ENCODE results near the gene ADK. TPM values are rescaled to one million over a fixed set of nuclear protein-coding genes. Genes with fewer than 3 reads are reported as not detected.

The ADK gene
- polyA plus RNA-seq, 1 donor (not counting 4 experiments of a cell fraction or from before 2014, with no cell fraction given), result 139 TPM

DNA sequence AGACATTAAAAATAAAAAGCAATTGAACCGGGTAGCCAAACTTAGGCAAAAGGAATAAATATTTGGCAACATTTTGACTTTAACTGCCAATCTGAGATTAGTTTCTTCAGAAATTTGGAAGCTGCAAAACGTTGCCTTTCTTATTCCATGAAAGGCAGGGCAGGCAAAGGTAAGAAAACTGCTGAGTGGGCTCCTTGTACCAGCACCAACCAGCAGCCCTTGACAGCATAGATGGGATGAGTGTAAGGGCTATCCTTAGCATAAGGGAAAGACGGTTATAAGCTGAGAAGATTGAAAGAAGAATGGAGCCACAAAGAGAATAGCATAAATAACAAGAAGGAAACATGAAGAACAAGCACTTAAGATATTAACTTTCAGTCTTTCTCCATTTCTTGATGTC, 29.0 kb upstream of the ADK start:
- H3K27ac ChIP-seq (ENCODE audit: control insufficient read depth, insufficient read depth, low read length), result no peak overlapping the region
- TF ChIP-seq, protein P1, sequence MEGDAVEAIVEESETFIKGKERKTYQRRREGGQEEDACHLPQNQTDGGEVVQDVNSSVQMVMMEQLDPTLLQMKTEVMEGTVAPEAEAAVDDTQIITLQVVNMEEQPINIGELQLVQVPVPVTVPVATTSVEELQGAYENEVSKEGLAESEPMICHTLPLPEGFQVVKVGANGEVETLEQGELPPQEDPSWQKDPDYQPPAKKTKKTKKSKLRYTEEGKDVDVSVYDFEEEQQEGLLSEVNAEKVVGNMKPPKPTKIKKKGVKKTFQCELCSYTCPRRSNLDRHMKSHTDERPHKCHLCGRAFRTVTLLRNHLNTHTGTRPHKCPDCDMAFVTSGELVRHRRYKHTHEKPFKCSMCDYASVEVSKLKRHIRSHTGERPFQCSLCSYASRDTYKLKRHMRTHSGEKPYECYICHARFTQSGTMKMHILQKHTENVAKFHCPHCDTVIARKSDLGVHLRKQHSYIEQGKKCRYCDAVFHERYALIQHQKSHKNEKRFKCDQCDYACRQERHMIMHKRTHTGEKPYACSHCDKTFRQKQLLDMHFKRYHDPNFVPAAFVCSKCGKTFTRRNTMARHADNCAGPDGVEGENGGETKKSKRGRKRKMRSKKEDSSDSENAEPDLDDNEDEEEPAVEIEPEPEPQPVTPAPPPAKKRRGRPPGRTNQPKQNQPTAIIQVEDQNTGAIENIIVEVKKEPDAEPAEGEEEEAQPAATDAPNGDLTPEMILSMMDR (optimal IDR thresholded peaks at IDR 0.05 in 1 of 3, IDR thresholded peaks at IDR 0.05 in 1 of 3, conservative IDR thresholded peaks at IDR 0.05 in 1 of 3; ENCODE audit: extremely low read depth in 1 of 3, insufficient read depth in 2 of 3, low read length in 3 of 3), result no peak
- TF ChIP-seq EZH2 (IDR thresholded peaks at IDR 0.05; ENCODE audit: low read length), result no peak
- dilution Hi-C loops (cut with MboI; ENCODE audit: extremely low pct_ligation_motif_present, low sequenced_read_pairs), result no loop called here
- no peaks in the 10 kb centered on the region for H3K79me2 ChIP-seq (ENCODE audit: control insufficient read depth, insufficient read depth, low read length)
- FAIRE-seq, result no peak
- no peaks in the 10 kb centered on the region for H3K9me3 ChIP-seq (ENCODE audit: control insufficient read depth, low read depth, low read length)
- no peak overlapping the region for H3K9ac ChIP-seq (ENCODE audit: control insufficient read depth, extremely low read depth, insufficient read depth, low read length)
- no peak for DNase-seq (ENCODE audit: low read depth, low spot score)
- no peak overlapping the region for H3K4me3 ChIP-seq (ENCODE audit: control insufficient read depth in 2 of 3, extremely low read depth in 1 of 3, insufficient read depth in 2 of 3, low read depth in 1 of 3, low read length in 3 of 3)
- no peak overlapping the region for H3K4me2 ChIP-seq (ENCODE audit: control insufficient read depth, extremely low read depth, insufficient read depth, low read depth, low read length)
- peaks cover 30 to 36% of the 10 kb centered on the region in 2 experiments for H3K36me3 ChIP-seq (ENCODE audit: control insufficient read depth in 2 of 2, extremely low read depth in 1 of 2, insufficient read depth in 2 of 2, low read length in 2 of 2)
- H2AFZ ChIP-seq (ENCODE audit: control insufficient read depth, low read length), result no peak overlapping the region
- no peaks in the 10 kb centered on the region for H3K27me3 ChIP-seq (ENCODE audit: control insufficient read depth, extremely low read depth, insufficient read depth, low read length)
- no peaks in the 10 kb centered on the region for H3K9me1 ChIP-seq (ENCODE audit: control insufficient read depth, extremely low read depth, insufficient read depth, low read length)
- peaks cover 12% of the 10 kb centered on the region for H3K4me1 ChIP-seq (ENCODE audit: control insufficient read depth, extremely low read depth, insufficient read depth, low read length)
- no peaks in the 10 kb centered on the region for H4K20me1 ChIP-seq (ENCODE audit: control insufficient read depth, extremely low read depth, insufficient read depth, low read length)

DNA sequence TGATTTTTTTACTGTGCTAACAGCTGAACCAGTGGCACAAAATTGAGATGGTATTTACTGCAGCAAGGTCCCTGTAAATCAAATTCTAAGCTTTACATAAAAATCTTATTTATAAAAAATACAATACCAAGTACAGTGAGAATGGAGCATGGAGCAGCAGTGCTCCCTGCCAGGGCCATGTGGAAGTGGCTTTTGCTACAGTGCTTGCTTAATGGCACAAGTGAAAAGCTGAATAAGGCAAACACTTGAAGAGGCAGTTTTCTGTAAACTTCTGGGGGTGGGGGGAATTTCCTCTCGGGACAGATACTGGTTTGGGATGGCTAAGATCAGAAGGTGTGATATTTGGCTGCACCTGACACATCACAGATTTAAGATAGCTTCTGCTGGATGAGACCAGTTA, 27.9 kb upstream of the ADK start:
- no peak overlapping the region for H2AFZ ChIP-seq (ENCODE audit: control insufficient read depth, low read length)
- DNase-seq (ENCODE audit: low read depth, low spot score), result no peak
- dilution Hi-C loops (cut with MboI; ENCODE audit: extremely low pct_ligation_motif_present, low sequenced_read_pairs), result no loop called here
- TF ChIP-seq, protein P1 (optimal IDR thresholded peaks at IDR 0.05 in 1 of 3, IDR thresholded peaks at IDR 0.05 in 1 of 3, conservative IDR thresholded peaks at IDR 0.05 in 1 of 3; ENCODE audit: extremely low read depth in 1 of 3, insufficient read depth in 2 of 3, low read length in 3 of 3), result no peak
- TF ChIP-seq EZH2 (IDR thresholded peaks at IDR 0.05; ENCODE audit: low read length), result no peak
- H3K9me1 ChIP-seq (ENCODE audit: control insufficient read depth, extremely low read depth, insufficient read depth, low read length), result no peaks in the 10 kb centered on the region
- H3K27ac ChIP-seq (ENCODE audit: control insufficient read depth, insufficient read depth, low read length), result no peak overlapping the region
- no peak overlapping the region for H3K4me3 ChIP-seq (ENCODE audit: control insufficient read depth in 2 of 3, extremely low read depth in 1 of 3, insufficient read depth in 2 of 3, low read depth in 1 of 3, low read length in 3 of 3)
- no peaks in the 10 kb centered on the region for H3K9me3 ChIP-seq (ENCODE audit: control insufficient read depth, low read depth, low read length)
- H3K4me1 ChIP-seq (ENCODE audit: control insufficient read depth, extremely low read depth, insufficient read depth, low read length), result peaks cover 12% of the 10 kb centered on the region
- H3K4me2 ChIP-seq (ENCODE audit: control insufficient read depth, extremely low read depth, insufficient read depth, low read depth, low read length), result no peak overlapping the region
- no peak overlapping the region for H3K9ac ChIP-seq (ENCODE audit: control insufficient read depth, extremely low read depth, insufficient read depth, low read length)
- H3K79me2 ChIP-seq (ENCODE audit: control insufficient read depth, insufficient read depth, low read length), result no peaks in the 10 kb centered on the region
- no peaks in the 10 kb centered on the region for H3K27me3 ChIP-seq (ENCODE audit: control insufficient read depth, extremely low read depth, insufficient read depth, low read length)
- H3K36me3 ChIP-seq (ENCODE audit: control insufficient read depth in 2 of 2, extremely low read depth in 1 of 2, insufficient read depth in 2 of 2, low read length in 2 of 2), result peaks cover 24 to 36% of the 10 kb centered on the region in 2 experiments
- FAIRE-seq, result no peak
- no peaks in the 10 kb centered on the region for H4K20me1 ChIP-seq (ENCODE audit: control insufficient read depth, extremely low read depth, insufficient read depth, low read length)
